Measurements from ENCODE around the gene STT3B. TPM values are rescaled to one million over a fixed set of nuclear protein-coding genes. Genes with fewer than 3 reads are reported as not detected.
"Not testable (repeated sequence)": the region's sequence is repeated elsewhere in the genome, so short reads cannot be mapped to it uniquely, and the experiment has no call there.

The STT3B gene
- total RNA-seq, 1 donor from 2014 or later = 210 TPM

- no peak for TF ChIP-seq CTCF (IDR thresholded peaks at IDR 0.05; ENCODE audit: unreplicated experiment)
- no peak for DNase-seq (ENCODE audit: low spot score in 2 of 2, unreplicated experiment in 2 of 2)
- Mint-ChIP-seq H3K27me3 (ENCODE audit: low read depth) (no peaks in the 10 kb centered on the region), H3K4me3 (no peak overlapping the region), H3K9me3 (peaks cover 61% of the 10 kb centered on the region), H3K27ac (no peak overlapping the region), H3K4me1 (peaks cover 1% of the 10 kb centered on the region), H3K36me3 (peaks cover 78% of the 10 kb centered on the region)
Measured at GRCh38 chr3:31592764-31593163, 60.0 kb downstream of the STT3B start.

DNA sequence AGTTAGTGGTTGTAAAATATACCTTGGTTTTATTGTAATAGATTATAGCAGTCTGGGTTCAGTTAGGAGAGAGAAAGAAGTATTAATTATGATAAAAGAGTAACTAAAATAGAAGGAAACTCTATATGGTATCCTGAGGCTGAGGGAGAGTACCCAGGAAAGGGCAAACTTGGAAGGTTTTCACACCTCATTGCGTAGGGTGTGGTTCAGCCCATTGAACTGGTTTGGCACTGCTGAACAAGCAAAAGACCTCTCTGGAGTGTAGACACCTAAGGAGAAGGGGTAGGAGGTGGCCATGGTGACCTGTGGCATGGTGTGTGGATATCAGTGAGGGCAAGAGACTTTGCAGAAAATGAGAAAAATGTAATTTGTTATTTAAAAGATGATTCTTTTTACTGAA is 63.5 kb downstream of the STT3B start:
- no peak for DNase-seq (ENCODE audit: low spot score in 2 of 2, unreplicated experiment in 2 of 2)
- Mint-ChIP-seq H3K27me3 (ENCODE audit: low read depth) (no peaks in the 10 kb centered on the region), H3K27ac (peak overlapping the region; percentile 15), H3K4me3 (no peak overlapping the region), H3K9me3 (peaks cover 27% of the 10 kb centered on the region), H3K36me3 (peaks cover 54% of the 10 kb centered on the region), H3K4me1 (peaks cover 5% of the 10 kb centered on the region)
- TF ChIP-seq CTCF (IDR thresholded peaks at IDR 0.05; ENCODE audit: unreplicated experiment) = no peak

DNA sequence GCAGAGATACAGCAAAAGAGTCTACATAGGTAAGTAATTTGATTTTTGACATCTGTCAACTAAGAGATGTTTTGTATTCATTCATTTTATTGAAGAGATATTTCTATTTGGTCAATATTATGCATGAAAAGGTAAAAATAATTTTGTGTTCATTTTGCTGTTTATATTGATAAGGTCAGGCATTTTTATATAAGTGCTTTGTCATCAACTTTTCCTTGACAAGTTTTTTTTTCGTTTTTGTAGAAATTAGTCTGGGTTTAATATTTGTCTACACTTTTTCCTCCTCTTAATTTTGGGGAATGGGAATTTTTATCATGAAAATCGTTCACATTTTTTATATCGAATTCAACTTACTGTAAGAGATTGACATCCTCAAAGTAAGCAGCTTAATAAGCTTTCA is 67.7 kb downstream of the STT3B start:
- H3K4me3 Mint-ChIP-seq = no peak overlapping the region
- peaks cover 5% of the 10 kb centered on the region for H3K4me1 Mint-ChIP-seq
- H3K27ac Mint-ChIP-seq = no peak overlapping the region
- H3K36me3 Mint-ChIP-seq = peaks cover 42% of the 10 kb centered on the region
- H3K27me3 Mint-ChIP-seq (ENCODE audit: low read depth) = no peaks in the 10 kb centered on the region
- DNase-seq (ENCODE audit: low spot score in 2 of 2, unreplicated experiment in 2 of 2) = no peak
- no peak for TF ChIP-seq CTCF (IDR thresholded peaks at IDR 0.05; ENCODE audit: unreplicated experiment)
- peaks cover 18% of the 10 kb centered on the region for H3K9me3 Mint-ChIP-seq

- not testable (repeated sequence) for H3K27me3 Mint-ChIP-seq (ENCODE audit: low read depth); H3K4me1 Mint-ChIP-seq; H3K27ac Mint-ChIP-seq; H3K4me3 Mint-ChIP-seq; DNase-seq (ENCODE audit: low spot score in 2 of 2, unreplicated experiment in 2 of 2)
- H3K9me3 Mint-ChIP-seq = peaks cover 47% of the 10 kb centered on the region
- peaks cover 70% of the 10 kb centered on the region for H3K36me3 Mint-ChIP-seq
Measured at GRCh38 chr3:31605333-31605732, 72.6 kb downstream of the STT3B start.

DNA sequence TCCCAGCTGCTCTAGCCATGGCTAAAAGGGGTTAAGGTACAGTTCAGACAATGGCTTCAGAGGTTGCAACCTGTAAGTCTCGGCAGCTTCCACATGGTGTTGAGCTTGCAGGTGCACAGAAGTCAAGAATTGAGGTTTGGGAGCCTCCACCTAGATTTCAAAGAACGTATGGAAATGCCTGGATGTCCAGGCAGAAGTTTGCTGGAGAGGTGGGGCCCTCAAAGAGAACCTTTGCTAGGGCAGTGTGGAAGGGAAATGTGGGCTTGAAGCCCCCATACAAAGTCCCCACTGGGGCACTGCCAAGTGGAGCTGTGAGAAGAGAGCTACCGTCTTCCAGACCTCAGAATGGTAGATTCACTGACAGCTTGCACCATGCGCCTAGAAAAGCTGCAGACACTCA is 73.7 kb downstream of the STT3B start:
- Mint-ChIP-seq H3K4me1 (no peaks in the 10 kb centered on the region), H3K36me3 (peaks cover 69% of the 10 kb centered on the region)
- TF ChIP-seq CTCF (IDR thresholded peaks at IDR 0.05; ENCODE audit: unreplicated experiment) = no peak

GRCh38 chr3:31610700-31611275 is 78.1 kb downstream of the STT3B start:
- no peak for DNase-seq (ENCODE audit: low spot score in 2 of 2, unreplicated experiment in 2 of 2)
- Mint-ChIP-seq H3K4me3 (no peak overlapping the region), H3K27ac (no peak overlapping the region), H3K9me3 (peaks cover 41% of the 10 kb centered on the region), H3K36me3 (peaks cover 59% of the 10 kb centered on the region), H3K4me1 (peaks cover 23% of the 10 kb centered on the region), H3K27me3 (ENCODE audit: low read depth) (no peaks in the 10 kb centered on the region)
- TF ChIP-seq CTCF (IDR thresholded peaks at IDR 0.05; ENCODE audit: unreplicated experiment) = peak; percentile 37

More for the DNA sequence above, 73.7 kb downstream of the STT3B start:
- H3K27me3 Mint-ChIP-seq (ENCODE audit: low read depth) = no peaks in the 10 kb centered on the region
- DNase-seq (ENCODE audit: low spot score in 2 of 2, unreplicated experiment in 2 of 2) = no peak
- no peak overlapping the region for H3K4me3 Mint-ChIP-seq
- no peak overlapping the region for H3K27ac Mint-ChIP-seq
- H3K9me3 Mint-ChIP-seq = peaks cover 50% of the 10 kb centered on the region
